Nephron progenitor cell (in vitro differentiated cells): ENCODE data around the gene DPY19L3.
"Not testable (repeated sequence)": the region's sequence is repeated elsewhere in the genome, so short reads cannot be mapped to it uniquely, and the experiment has no call there.

ENCODE experiments used
- DNase-seq: peaks from one replicate; pipeline ENCODE4 v3.0.0; 2021
- H3K27ac Mint-ChIP-seq: 2 replicates; pipeline ENCODE4 v1.8.0; 2021; ENCODE audit warnings: mild to moderate bottlenecking, moderate library complexity, mixed read lengths
- H3K27me3 Mint-ChIP-seq: 2 replicates; pipeline ENCODE4 v1.8.0; 2021; ENCODE audit warnings: mild to moderate bottlenecking, low read depth, mixed read lengths; ENCODE audit not compliant: poor library complexity
- H3K36me3 Mint-ChIP-seq: 2 replicates; pipeline ENCODE4 v1.8.0; 2021; ENCODE audit warnings: low read depth, mixed read lengths
- H3K4me1 Mint-ChIP-seq: 2 replicates; pipeline ENCODE4 v1.8.0; 2021; ENCODE audit warnings: mixed read lengths
- H3K4me3 Mint-ChIP-seq: 2 replicates; pipeline ENCODE4 v1.8.0; 2021; ENCODE audit warnings: mild to moderate bottlenecking, moderate library complexity, mixed read lengths
- H3K9me3 Mint-ChIP-seq: 2 replicates; pipeline ENCODE4 v1.8.0; 2021; ENCODE audit warnings: mild to moderate bottlenecking, moderate library complexity, mixed read lengths
- TF ChIP-seq, protein P1 (sequence below): fragments of 200-600 bp; sonication (generic); IDR thresholded peaks from 2 replicates; pipeline ENCODE4 v1.5.0; 2021; ENCODE audit warnings: antibody characterized with exemption

DPY19L3 gene

GRCh38 chr19:32438751-32439150 is 33.2 kb downstream of the DPY19L3 start:
- Mint-ChIP-seq H3K9me3 (no peaks in the 10 kb centered on the region), H3K27me3 (no peaks in the 10 kb centered on the region), H3K4me1 (no peaks in the 10 kb centered on the region), H3K4me3 (no peak overlapping the region), H3K27ac (no peak overlapping the region), H3K36me3 (peaks cover 71% of the 10 kb centered on the region)
- TF ChIP-seq, protein P1, sequence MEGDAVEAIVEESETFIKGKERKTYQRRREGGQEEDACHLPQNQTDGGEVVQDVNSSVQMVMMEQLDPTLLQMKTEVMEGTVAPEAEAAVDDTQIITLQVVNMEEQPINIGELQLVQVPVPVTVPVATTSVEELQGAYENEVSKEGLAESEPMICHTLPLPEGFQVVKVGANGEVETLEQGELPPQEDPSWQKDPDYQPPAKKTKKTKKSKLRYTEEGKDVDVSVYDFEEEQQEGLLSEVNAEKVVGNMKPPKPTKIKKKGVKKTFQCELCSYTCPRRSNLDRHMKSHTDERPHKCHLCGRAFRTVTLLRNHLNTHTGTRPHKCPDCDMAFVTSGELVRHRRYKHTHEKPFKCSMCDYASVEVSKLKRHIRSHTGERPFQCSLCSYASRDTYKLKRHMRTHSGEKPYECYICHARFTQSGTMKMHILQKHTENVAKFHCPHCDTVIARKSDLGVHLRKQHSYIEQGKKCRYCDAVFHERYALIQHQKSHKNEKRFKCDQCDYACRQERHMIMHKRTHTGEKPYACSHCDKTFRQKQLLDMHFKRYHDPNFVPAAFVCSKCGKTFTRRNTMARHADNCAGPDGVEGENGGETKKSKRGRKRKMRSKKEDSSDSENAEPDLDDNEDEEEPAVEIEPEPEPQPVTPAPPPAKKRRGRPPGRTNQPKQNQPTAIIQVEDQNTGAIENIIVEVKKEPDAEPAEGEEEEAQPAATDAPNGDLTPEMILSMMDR: no peak
- DNase-seq: no peak

DNA sequence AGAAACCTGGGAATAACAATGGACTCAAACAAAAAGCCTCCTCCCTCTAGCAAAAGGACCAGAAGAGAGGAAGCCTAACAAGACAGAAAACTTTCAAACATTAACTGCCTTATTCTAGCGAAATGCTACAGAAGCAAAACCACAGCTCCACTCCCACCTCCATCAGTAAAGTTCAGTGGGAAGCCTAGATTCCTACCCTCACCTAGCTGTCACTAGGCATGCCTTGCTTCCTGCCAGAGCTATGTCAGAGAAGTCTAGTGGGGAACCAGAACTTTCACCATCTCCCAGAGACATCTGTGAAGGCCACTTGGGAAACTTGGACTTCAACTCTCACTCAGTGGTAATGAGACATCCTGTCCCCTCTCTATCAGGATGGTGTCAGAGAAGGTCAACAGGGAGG is 37.1 kb downstream of the DPY19L3 start:
- H3K36me3 Mint-ChIP-seq: peaks cover 64% of the 10 kb centered on the region
- no peaks in the 10 kb centered on the region for H3K9me3 Mint-ChIP-seq
- H3K27me3 Mint-ChIP-seq: no peaks in the 10 kb centered on the region
- TF ChIP-seq, protein P1: no peak
- peak overlapping the region; percentile 65 for H3K27ac Mint-ChIP-seq
- no peaks in the 10 kb centered on the region for H3K4me1 Mint-ChIP-seq
- DNase-seq: no peak
- H3K4me3 Mint-ChIP-seq: no peak overlapping the region

DNA sequence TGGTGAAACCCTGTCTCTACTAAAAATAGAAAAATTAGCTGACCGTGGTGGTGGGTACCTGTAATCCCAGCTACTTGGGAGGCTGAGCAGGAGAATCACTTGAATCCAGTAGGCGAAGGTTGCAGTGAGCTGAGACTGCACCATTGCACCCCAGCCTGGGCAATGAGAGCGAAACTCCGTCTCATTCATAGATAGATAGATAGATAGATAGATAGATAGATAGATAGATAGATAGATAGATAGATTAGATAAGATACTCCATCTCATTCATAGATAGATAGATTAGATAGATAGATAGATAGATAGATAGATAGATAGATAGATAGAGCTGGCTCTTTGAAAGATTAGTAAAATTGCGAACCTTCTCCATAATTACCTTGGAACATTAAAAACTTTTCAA is 42.0 kb downstream of the DPY19L3 start:
- not testable (repeated sequence) for H3K27ac Mint-ChIP-seq, H3K9me3 Mint-ChIP-seq, DNase-seq, H3K4me3 Mint-ChIP-seq, H3K27me3 Mint-ChIP-seq, H3K4me1 Mint-ChIP-seq
- H3K36me3 Mint-ChIP-seq: peaks cover 65% of the 10 kb centered on the region

DNA sequence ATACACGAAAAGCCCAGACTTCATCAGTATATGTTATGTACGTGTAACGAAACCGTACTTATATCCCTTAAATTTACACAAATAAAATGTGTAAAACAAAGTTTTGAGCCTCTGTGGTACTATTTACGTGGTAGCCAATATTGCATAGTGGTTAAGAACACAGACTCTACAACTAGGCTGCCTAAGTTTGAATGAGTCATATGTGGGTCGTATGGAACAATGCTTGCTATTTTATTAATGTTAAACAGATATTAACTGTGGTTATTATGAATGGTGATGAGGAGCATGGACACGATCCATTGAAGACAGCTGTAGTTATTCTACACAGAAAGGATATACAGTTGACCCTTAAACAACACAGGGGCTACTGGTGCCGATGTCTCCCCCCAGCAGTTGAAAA is 42.5 kb downstream of the DPY19L3 start:
- TF ChIP-seq, protein P1: no peak
- Mint-ChIP-seq H3K9me3 (no peaks in the 10 kb centered on the region), H3K27me3 (no peaks in the 10 kb centered on the region), H3K4me3 (no peak overlapping the region), H3K27ac (no peak overlapping the region), H3K4me1 (no peaks in the 10 kb centered on the region), H3K36me3 (peaks cover 64% of the 10 kb centered on the region)
- DNase-seq: no peak

DNA sequence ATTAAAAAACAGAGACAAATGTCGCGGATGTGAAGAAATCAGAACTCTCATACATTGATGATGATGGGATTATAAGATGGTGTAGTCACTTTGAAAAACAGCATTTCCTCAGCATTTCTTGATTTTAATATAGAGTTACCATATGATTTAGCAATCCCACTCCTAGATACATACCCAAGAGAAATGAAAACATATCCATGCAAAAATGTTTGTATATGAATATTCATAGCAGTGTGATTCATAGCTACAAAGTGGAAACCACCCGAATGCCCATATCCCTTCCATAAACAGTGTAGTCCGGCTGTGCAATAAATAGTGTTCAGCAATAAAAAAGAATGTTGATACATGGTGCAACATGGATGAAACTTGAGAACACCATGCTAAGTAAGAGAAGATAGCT is 44.6 kb downstream of the DPY19L3 start:
- TF ChIP-seq, protein P1: no peak
- Mint-ChIP-seq H3K36me3 (peaks cover 71% of the 10 kb centered on the region), H3K4me3 (no peak overlapping the region), H3K9me3 (no peaks in the 10 kb centered on the region), H3K27me3 (no peaks in the 10 kb centered on the region), H3K4me1 (no peaks in the 10 kb centered on the region), H3K27ac (no peak overlapping the region)
- DNase-seq: no peak

- Mint-ChIP-seq H3K27ac (no peak overlapping the region), H3K4me3 (no peak overlapping the region), H3K36me3 (peaks cover 81% of the 10 kb centered on the region), H3K27me3 (no peaks in the 10 kb centered on the region), H3K9me3 (no peaks in the 10 kb centered on the region), H3K4me1 (no peaks in the 10 kb centered on the region)
- TF ChIP-seq, protein P1: no peak
- no peak for DNase-seq
Observed at GRCh38 chr19:32453736-32454135, 48.2 kb downstream of the DPY19L3 start.
